ENCODE results near the gene SUMO2. TPM values are rescaled to one million over a fixed set of nuclear protein-coding genes. Genes with fewer than 3 reads are reported as not detected.

The SUMO2 gene
- total and polyA plus RNA-seq, 2 of the 8 experiments (the other 6 are each of a cell fraction or from before 2014, with no cell fraction given), result 184 to 779 TPM

GRCh38 chr17:75159196-75160031 lies 23.3 kb downstream of the SUMO2 start:
- H2AK5ac ChIP-seq (ENCODE audit: low read depth, low read length), result no peak overlapping the region
- no peak overlapping the region for H2BK20ac ChIP-seq (ENCODE audit: low read length)
- H4K8ac ChIP-seq (ENCODE audit: extremely low read depth, insufficient read depth, low read length), result no peak overlapping the region
- no peak overlapping the region for H3K23ac ChIP-seq (ENCODE audit: insufficient read length)
- H3K4me3 ChIP-seq (ENCODE audit: extremely low read depth in 1 of 4, insufficient read depth in 2 of 4, low read depth in 3 of 4, low read length in 4 of 4), result no peak overlapping the region
- no peaks in the 10 kb centered on the region for H3K79me1 ChIP-seq (ENCODE audit: low read depth, low read length)
- H3K9me3 ChIP-seq (ENCODE audit: insufficient read depth in 2 of 2, low read depth in 1 of 2, low read length in 1 of 2), result no peaks in the 10 kb centered on the region
- H3K9ac ChIP-seq (replicated peaks in 1 of 4; ENCODE audit: extremely low read depth in 1 of 4, low read depth in 3 of 4, low read length in 3 of 4), result no peak overlapping the region
- H2BK15ac ChIP-seq (ENCODE audit: low read length), result no peak overlapping the region
- DNase-seq (ENCODE audit: low read depth in 1 of 2, low spot score in 2 of 2) (no peak), FAIRE-seq (no peak)
- H4K20me1 ChIP-seq (replicated peaks in 1 of 2; ENCODE audit: control insufficient read depth in 1 of 2, insufficient read depth in 2 of 2, low read length in 2 of 2), result peaks cover 0 to 2% of the 10 kb centered on the region in 2 experiments
- no peak overlapping the region for H3K4me2 ChIP-seq (ENCODE audit: insufficient read depth in 1 of 2, low read depth in 2 of 2, low read length in 2 of 2)
- WGBS, 2 experiments (ENCODE audit: extremely low coverage in 1 of 2, insufficient coverage in 1 of 2, insufficient read length in 1 of 2, insufficient replicate concordance in 2 of 2, low coverage in 1 of 2, low lambda C conversion rate in 2 of 2, missing lambda C conversion rate in 1 of 2), result 92% methylated on average over 4 of the region's 4 CpGs; no CpG with 5 or more reads in 1 of the 2 experiments
- no peak overlapping the region for H3K4ac ChIP-seq (replicated peaks; ENCODE audit: insufficient read length, low read depth, low read length)
- H3K23me2 ChIP-seq (ENCODE audit: low read depth, low read length), result no peaks in the 10 kb centered on the region
- H3K4me1 ChIP-seq (replicated peaks in 1 of 4; ENCODE audit: control insufficient read depth in 3 of 4, insufficient read depth in 4 of 4, low read length in 3 of 4), result peaks cover 3 to 10% (median 8%) of the 10 kb centered on the region in 4 experiments; a peak in 6 of 7 replicates
- ChIA-PET CTCF (ENCODE audit: partially characterized antibody) (interaction anchor here (0.6 to 3.4 kb wide), 5 partner anchors 12 to 342 kb away, joined by 3 to 19 read pairs (median 5); no protein-coding TSS in a partner anchor), POLR2A (ENCODE audit: partially characterized antibody) (interaction anchor here (0.6 to 11.6 kb wide), 9 partner anchors 11 to 45 kb away, joined by 3 to 213 read pairs (median 5); no protein-coding TSS in a partner anchor)
- no peak overlapping the region for H2AFZ ChIP-seq (ENCODE audit: low read length)
- H2BK12ac ChIP-seq (ENCODE audit: low read depth, low read length), result no peak overlapping the region
- H3K14ac ChIP-seq (ENCODE audit: insufficient read length), result no peak overlapping the region
- no peak overlapping the region for H3K18ac ChIP-seq (ENCODE audit: extremely low read depth, low read length)
- no peak overlapping the region for H4K91ac ChIP-seq (replicated peaks; ENCODE audit: insufficient read length, low read length)
- no peak overlapping the region for H4K5ac ChIP-seq (ENCODE audit: insufficient read length, low read depth, low read length)
- no peaks in the 10 kb centered on the region for H3K27me3 ChIP-seq (replicated peaks in 1 of 4; ENCODE audit: control insufficient read depth in 3 of 4, extremely low read depth in 1 of 4, insufficient read depth in 3 of 4, low read length in 3 of 4)
- peaks cover 0 to 3% (median 0%) of the 10 kb centered on the region in 4 experiments; a peak in 1 of 8 replicates for H3K36me3 ChIP-seq (ENCODE audit: control insufficient read depth in 2 of 4, insufficient read depth in 4 of 4, low read length in 3 of 4)
- H3K27ac ChIP-seq (ENCODE audit: low read depth, low read length), result no peak overlapping the region
- H3K56ac ChIP-seq (replicated peaks; ENCODE audit: insufficient read length, low read depth, low read length), result no peak overlapping the region
- H2BK120ac ChIP-seq (replicated peaks; ENCODE audit: low read depth, low read length), result no peak overlapping the region
- no peak overlapping the region for H2BK5ac ChIP-seq (ENCODE audit: low read depth, low read length)
- H3K79me2 ChIP-seq (ENCODE audit: control insufficient read depth in 1 of 2, insufficient read depth in 2 of 2, low read length in 2 of 2), result no peaks in the 10 kb centered on the region
- TF ChIP-seq EGR1 (IDR thresholded peaks at IDR 0.05; ENCODE audit: borderline replicate concordance, low read depth, low read length) (no peak), SUZ12 (IDR thresholded peaks at IDR 0.05; ENCODE audit: low read length) (no peak), POU5F1 (IDR thresholded peaks at IDR 0.05; ENCODE audit: low read depth, low read length) (no peak), GABPA (IDR thresholded peaks at IDR 0.05; ENCODE audit: borderline replicate concordance, insufficient read depth, low read length) (no peak), HDAC6 (IDR thresholded peaks at IDR 0.05; ENCODE audit: low read depth, low read length) (no peak), RBBP5 (IDR thresholded peaks at IDR 0.05; ENCODE audit: borderline replicate concordance, low read depth, low read length) (no peak)

Measured in H1 (cell line).